Measurements from ENCODE around the gene SGSM2.
A peak's percentile ranks its signal among the peaks of the same experiment; 100 is the strongest.

Gene SGSM2

GRCh38 chr17:2397247-2398171 lies 60.2 kb downstream of the SGSM2 start:
- TF ChIP-seq, protein P1, sequence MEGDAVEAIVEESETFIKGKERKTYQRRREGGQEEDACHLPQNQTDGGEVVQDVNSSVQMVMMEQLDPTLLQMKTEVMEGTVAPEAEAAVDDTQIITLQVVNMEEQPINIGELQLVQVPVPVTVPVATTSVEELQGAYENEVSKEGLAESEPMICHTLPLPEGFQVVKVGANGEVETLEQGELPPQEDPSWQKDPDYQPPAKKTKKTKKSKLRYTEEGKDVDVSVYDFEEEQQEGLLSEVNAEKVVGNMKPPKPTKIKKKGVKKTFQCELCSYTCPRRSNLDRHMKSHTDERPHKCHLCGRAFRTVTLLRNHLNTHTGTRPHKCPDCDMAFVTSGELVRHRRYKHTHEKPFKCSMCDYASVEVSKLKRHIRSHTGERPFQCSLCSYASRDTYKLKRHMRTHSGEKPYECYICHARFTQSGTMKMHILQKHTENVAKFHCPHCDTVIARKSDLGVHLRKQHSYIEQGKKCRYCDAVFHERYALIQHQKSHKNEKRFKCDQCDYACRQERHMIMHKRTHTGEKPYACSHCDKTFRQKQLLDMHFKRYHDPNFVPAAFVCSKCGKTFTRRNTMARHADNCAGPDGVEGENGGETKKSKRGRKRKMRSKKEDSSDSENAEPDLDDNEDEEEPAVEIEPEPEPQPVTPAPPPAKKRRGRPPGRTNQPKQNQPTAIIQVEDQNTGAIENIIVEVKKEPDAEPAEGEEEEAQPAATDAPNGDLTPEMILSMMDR (conservative IDR thresholded peaks at IDR 0.05; ENCODE audit: low read depth, low read length): no peak
- no peaks in the 10 kb centered on the region for H3K4me1 ChIP-seq (ENCODE audit: low read depth, poor library complexity, severe bottlenecking)
- no peaks in the 10 kb centered on the region for H4K20me1 ChIP-seq (ENCODE audit: insufficient read depth)
- no peaks in the 10 kb centered on the region for H3K27me3 ChIP-seq (ENCODE audit: insufficient read depth, low read depth)
- H3K36me3 ChIP-seq (ENCODE audit: insufficient read depth): no peaks in the 10 kb centered on the region
- no peak overlapping the region for H2AFZ ChIP-seq (ENCODE audit: low read depth)
- H3K4me2 ChIP-seq: no peak overlapping the region
- no peak overlapping the region for H3K4me3 ChIP-seq (IDR thresholded peaks at IDR 0.05; ENCODE audit: insufficient read depth, low read depth, low read length)
- H3K9ac ChIP-seq: no peak overlapping the region
- no peak overlapping the region for H3K27ac ChIP-seq
- H3K79me2 ChIP-seq (ENCODE audit: insufficient read depth, low read depth): no peaks in the 10 kb centered on the region

- Histone ChIP-seq H3K4me1 (ENCODE audit: low read depth, poor library complexity, severe bottlenecking) (no peaks in the 10 kb centered on the region), H3K27me3 (ENCODE audit: insufficient read depth, low read depth) (no peaks in the 10 kb centered on the region), H3K27ac (no peak overlapping the region), H3K4me3 (IDR thresholded peaks at IDR 0.05; ENCODE audit: insufficient read depth, low read depth, low read length) (no peak overlapping the region), H3K9ac (no peak overlapping the region), H3K4me2 (no peak overlapping the region), H3K36me3 (ENCODE audit: insufficient read depth) (no peaks in the 10 kb centered on the region), H3K79me2 (ENCODE audit: insufficient read depth, low read depth) (no peaks in the 10 kb centered on the region), H2AFZ (ENCODE audit: low read depth) (no peak overlapping the region), H4K20me1 (ENCODE audit: insufficient read depth) (no peaks in the 10 kb centered on the region)
- TF ChIP-seq, protein P1 (conservative IDR thresholded peaks at IDR 0.05; ENCODE audit: low read depth, low read length): no peak
These were observed 60.9 kb downstream of the SGSM2 start for GRCh38 chr17:2398182-2398581.

GRCh38 chr17:2398655-2399571 lies 61.6 kb downstream of the SGSM2 start:
- Histone ChIP-seq H3K27ac (no peak overlapping the region), H3K27me3 (ENCODE audit: insufficient read depth, low read depth) (no peaks in the 10 kb centered on the region), H4K20me1 (ENCODE audit: insufficient read depth) (no peaks in the 10 kb centered on the region), H3K4me3 (IDR thresholded peaks at IDR 0.05; ENCODE audit: insufficient read depth, low read depth, low read length) (no peak overlapping the region), H3K9ac (peak overlapping the region; percentile 92; the same call in 1 of the 2 replicates), H3K79me2 (ENCODE audit: insufficient read depth, low read depth) (no peaks in the 10 kb centered on the region), H3K4me2 (peak overlapping the region; percentile 66), H3K36me3 (ENCODE audit: insufficient read depth) (no peaks in the 10 kb centered on the region), H2AFZ (ENCODE audit: low read depth) (no peak overlapping the region; the same call in 1 of the 2 replicates), H3K4me1 (ENCODE audit: low read depth, poor library complexity, severe bottlenecking) (no peaks in the 10 kb centered on the region)
- TF ChIP-seq, protein P1 (conservative IDR thresholded peaks at IDR 0.05; ENCODE audit: low read depth, low read length): no peak

GRCh38 chr17:2399572-2400473 lies 62.5 kb downstream of the SGSM2 start:
- no peaks in the 10 kb centered on the region for H3K4me1 ChIP-seq (ENCODE audit: low read depth, poor library complexity, severe bottlenecking)
- no peak overlapping the region for H3K4me3 ChIP-seq (IDR thresholded peaks at IDR 0.05; ENCODE audit: insufficient read depth, low read depth, low read length)
- H3K9ac ChIP-seq: peak overlapping the region; percentile 92
- H3K36me3 ChIP-seq (ENCODE audit: insufficient read depth): no peaks in the 10 kb centered on the region
- peak overlapping the region; percentile 66 for H3K4me2 ChIP-seq
- no peaks in the 10 kb centered on the region for H3K27me3 ChIP-seq (ENCODE audit: insufficient read depth, low read depth)
- no peaks in the 10 kb centered on the region for H4K20me1 ChIP-seq (ENCODE audit: insufficient read depth)
- H3K27ac ChIP-seq: peak overlapping the region; percentile 89
- peak overlapping the region; percentile 76 for H2AFZ ChIP-seq (ENCODE audit: low read depth)
- no peaks in the 10 kb centered on the region for H3K79me2 ChIP-seq (ENCODE audit: insufficient read depth, low read depth)
- TF ChIP-seq, protein P1 (conservative IDR thresholded peaks at IDR 0.05; ENCODE audit: low read depth, low read length): no peak
